Activated CD4-positive, alpha-beta T cell treated with anti-CD3 and anti-CD28 coated beads for 24 hours (primary cell): ENCODE results near the gene SLC15A1.
A peak's percentile ranks its signal among the peaks of the same experiment; 100 is the strongest.

Experiments
- DNase-seq, 2 donors: peaks; one replicate each; pipeline ENCODE4 v3.0.0-alpha.2; 2020; ENCODE audit warnings: low read depth in 2 of 2

Gene SLC15A1

DNA sequence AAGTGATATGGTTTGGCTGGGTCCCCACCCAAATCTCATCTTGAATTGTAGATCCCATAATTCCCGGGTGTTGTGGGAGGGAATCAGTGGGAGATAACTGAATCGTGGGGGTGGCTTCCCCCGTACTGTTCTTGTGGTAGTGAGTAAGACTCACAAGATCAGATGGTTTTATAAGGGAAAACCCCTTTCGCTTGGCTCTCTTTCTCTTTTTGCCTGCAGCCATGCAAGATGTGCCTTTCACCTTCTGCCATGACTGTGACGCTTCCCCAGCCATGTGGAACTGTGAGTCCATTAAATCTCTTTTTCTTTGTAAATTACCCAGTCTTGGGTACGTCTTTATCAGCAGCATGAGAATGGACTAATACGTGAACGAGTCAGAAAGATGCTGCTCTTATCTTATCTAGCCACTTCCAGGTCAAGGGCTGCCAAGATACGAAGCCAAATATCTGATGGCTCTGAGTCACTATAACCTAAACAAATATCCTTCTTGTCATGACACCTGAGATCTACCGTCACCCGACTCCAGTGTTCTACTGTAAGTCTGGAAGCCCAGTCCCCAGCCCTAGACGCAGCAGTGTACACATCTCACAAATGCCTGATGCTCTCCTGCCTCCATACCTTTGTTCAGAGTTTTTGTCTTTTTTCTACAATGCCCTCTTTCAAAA is 45.9 kb downstream of the SLC15A1 start:
- no peak for DNase-seq

DNA sequence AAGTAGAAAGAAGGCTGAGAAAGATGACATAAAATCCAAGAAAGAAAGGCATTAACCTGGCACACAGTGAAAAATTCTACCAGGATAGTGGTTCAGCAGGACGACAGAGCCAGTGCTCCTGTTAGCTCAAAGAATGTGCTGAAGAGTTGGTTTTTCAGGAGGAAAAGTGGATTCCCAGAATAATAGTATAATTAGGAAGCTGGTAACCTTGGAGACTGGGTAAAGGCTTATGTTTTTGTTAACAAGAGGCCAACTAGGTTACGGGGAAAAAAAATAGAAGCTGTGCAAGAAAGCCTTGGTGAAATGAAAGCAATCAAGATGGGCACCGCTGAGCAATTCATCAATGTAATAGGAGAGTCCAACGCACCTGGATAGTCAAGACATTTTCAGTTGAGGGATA is 54.7 kb downstream of the SLC15A1 start:
- DNase-seq = no peak

DNA sequence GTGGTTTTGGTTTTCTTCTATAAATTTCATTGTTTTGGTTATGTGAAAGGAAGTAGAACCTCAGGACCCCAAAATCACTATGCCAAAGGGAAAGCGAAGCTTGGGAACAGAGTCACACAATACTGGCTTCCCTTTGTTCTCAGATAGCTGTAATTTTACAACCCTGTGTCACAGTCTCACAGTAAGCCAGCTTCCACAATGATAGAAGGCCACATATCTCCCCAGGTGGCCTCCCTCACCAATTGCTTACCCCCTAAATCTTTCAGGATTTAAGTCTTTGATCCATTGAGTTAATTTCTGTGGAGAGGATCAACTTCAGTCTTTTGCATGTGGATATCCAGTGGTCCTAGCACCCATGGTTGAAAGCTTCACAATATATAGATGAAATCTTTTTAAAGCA is 58.7 kb downstream of the SLC15A1 start:
- DNase-seq = no peak

DNA sequence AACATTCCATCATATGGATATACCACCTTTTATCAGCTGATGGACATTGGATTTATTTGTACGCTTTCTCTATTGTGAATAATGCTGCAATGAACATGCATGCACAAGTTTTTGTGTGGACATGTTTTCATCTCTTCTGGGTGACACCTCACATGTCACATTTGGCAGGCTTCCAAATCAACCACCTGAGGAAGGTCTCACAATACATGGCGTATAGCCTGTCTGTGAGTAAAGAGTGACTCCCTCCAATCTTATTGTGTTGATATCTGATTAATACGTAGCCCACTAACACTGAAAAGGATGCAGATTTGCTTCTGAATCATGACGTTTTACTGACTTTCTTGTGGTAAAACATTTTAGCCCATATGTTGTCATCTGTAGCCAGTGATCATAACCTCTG is 61.1 kb downstream of the SLC15A1 start:
- DNase-seq = no peak

- no peak for DNase-seq
Observed at GRCh38 chr13:98690348-98691022, 62.0 kb downstream of the SLC15A1 start.

DNA sequence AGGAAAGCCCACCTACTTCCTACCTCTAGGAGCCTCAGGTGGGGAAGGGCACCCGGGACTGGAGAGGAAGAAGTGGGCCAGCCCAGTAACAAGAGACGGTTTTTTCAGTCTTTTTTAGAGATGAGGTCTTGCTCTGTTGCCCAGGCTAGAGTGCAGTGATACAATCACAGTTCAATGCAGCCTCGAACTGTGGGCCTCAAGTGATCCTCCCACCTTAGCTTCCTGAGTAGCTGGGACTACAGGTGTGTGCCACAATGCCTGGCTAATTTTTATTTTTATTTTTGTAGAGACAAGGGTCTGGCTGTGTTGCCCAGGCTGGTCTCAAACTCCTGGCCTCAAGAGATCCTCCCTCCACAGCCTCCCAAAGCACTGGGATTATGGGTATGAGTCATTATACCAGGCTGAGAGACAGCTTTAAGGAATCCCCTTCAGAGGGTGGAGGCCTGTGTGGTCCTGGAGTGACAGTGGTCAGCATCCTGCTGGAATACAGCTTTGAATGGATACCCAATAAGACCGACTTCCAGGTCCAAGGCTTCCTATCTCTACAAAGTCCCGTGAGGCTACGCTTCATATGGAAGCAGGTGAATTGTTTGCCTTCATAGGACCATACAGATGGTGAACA is 63.0 kb downstream of the SLC15A1 start:
- DNase-seq = no peak

DNA sequence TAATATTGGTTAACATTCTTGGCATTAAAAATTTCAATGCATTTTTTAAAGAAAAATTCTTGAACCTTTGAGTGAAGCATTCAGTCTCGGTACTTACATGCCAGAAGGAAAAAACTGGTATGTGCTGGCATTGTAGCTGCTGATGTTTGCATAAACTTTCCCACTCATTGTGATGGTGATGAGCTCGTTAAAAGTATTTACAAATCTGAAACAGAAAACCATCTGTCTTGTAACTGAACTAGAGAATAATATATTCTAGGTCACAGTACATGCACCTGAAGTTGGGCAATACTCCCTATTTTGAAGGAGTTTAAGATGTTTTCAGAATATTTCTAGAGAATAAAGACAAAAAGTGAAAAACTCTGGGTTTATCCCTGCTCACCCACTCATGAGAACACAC is 64.1 kb downstream of the SLC15A1 start:
- DNase-seq = no peak

GRCh38 chr13:98687319-98687718 is 65.2 kb downstream of the SLC15A1 start:
- no peak for DNase-seq

GRCh38 chr13:98686270-98686669 is 66.2 kb downstream of the SLC15A1 start:
- no peak for DNase-seq

GRCh38 chr13:98685146-98685545 is 67.3 kb downstream of the SLC15A1 start:
- DNase-seq = no peak

DNA sequence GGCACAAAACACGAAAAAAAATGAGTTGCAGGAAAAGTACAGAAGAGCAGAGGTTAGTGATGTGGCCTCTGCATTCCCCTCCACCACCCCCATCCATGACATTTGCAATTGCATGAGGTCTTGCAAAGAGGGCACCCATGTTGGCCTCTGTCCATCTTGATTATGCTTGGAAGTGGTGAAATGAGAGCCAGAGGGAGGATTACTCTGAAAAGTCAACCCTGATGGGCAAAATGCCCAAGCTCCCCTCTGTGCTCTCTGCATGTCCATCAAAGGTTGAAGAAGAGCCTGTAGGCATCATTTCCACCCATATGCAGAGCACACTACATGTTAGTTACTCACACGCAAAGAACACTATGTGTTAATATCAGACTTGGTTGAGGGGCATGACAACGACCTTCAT is 71.4 kb downstream of the SLC15A1 start:
- no peak for DNase-seq

GRCh38 chr13:98678741-98679140 is 73.7 kb downstream of the SLC15A1 start:
- no peak for DNase-seq

- no peak for DNase-seq
Observed at GRCh38 chr13:98677398-98677797, 75.1 kb downstream of the SLC15A1 start.

GRCh38 chr13:98676239-98676638 is 76.2 kb downstream of the SLC15A1 start:
- DNase-seq = no peak

DNA sequence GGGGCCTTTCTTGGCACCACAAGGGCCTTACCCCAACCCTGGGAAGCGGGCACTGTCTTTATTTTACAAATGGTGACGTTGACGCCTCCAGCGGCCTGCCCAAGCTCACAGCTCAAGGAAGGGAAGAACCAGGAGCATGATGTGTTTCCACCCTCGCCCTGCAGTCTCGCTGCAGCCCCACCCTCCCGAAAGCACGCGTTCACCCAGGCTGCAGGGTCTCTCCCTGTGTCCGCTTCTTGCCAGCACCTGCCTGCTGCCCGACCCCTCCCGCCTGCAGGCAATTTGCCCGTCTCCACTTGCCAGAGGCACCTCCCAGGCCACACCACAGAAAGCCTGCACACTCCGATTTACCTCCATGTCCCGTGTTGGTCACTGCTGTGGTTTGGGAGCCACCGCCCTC is 76.6 kb downstream of the SLC15A1 start:
- no peak for DNase-seq

- DNase-seq = no peak
Observed at GRCh38 chr13:98675066-98675465, 77.4 kb downstream of the SLC15A1 start.

DNA sequence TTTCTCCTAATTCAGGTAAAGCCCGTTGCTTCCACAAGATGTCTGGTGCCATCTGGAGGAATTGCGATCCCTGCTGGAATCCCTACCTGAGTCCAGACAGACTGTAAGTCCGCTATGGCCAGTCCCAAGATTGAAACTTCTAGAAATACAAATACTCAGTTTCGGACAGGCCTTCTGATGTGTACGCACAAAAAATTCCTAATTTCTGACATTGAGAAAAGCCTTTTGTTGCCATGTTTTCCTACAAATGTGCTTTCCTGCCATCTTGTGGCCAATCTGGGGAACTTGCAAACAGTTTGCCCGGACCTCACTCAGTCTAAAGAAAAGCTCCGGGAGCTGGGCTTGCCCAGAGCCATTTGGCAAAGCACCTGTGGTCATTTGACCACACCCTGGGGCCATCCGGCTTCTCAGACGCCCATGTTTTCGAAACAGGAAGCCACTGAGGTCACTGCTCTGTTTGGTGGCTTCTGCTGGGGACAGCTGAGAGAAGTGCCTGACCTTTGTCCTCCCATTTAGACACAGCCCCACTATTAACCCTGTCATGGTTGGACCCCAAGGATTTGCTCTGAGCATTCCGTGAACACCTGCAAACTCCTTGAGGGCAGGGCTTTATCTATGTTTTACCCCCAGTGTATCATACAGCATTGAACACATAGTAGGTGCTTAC is 79.4 kb downstream of the SLC15A1 start:
- peak; percentile 24 to 25 for DNase-seq

DNA sequence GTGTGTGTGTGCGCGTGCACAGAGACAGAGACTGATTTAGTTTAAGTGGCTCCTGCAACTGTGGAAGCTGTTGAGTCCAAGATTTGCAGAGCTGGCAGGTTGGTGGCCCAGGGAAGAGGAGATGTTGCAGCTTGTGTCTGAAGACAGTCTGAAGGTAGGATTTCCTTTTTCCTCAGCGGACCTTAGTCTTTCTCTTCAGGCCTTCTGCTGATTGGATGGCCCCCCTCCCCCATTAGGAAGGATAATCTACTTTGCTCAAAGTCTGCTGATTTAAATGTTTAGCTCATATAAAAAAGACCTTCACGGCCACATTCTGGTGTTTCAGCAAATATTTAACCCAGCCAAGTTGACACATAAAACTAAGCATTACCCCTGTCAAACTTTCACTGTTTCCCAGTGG is 84.3 kb downstream of the SLC15A1 start:
- no peak for DNase-seq

DNA sequence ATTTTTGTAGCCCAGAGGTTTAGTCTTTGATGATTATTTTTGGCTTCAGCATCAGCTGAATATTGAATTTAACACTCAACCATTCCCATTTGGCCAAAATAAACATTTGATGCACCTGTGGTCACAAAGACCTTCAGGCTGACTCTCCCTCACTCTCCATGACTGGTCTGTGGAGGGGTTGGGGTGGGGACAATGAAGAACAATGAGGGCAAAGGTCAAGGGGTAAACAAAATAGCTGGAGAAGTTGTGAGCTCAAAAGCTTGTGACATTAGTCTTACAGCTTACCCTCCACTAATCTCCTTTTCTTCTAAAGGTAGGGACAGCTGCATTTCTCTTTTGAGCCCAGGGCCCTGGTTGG is 86.9 kb downstream of the SLC15A1 start:
- no peak for DNase-seq

- DNase-seq = no peak
Observed at GRCh38 chr13:98664924-98665637, 87.4 kb downstream of the SLC15A1 start.

DNA sequence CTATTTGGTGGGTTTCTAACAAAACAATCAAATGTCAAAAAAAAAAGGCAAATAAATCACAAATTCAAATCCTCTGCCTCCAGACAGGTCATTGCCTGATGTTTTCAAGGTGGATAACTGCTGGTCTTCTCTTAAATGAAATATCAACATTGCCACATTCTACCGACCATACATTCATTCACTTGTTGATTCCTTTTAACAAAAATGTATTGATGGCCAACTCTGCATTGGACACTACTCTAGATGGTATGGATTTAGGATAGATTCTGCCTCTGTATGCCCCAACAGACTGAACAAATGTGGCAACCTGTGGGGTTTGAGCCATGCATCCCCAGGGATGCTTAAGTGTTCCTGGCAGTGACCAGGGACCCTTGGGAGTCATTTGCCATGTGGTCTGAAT is 88.0 kb downstream of the SLC15A1 start:
- DNase-seq = no peak

DNA sequence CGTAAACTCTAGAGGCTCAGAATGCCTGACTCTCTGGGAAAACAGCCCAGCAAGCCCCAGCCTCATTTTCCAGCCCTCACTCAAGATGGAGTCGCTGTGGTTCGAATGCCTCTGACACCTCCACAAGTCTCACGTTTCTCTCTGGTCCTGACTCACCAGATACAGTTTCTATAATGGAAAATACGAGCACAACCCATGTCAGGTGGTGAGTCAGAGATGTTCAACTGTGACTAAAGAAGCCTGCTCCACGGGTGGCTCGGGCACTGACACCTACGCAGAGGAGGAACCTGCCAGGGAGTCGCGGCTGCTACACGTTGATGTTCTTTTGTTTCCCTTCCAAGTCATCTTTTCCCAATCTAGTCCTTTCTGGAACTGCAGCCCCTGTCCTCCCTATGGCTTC is 88.4 kb downstream of the SLC15A1 start:
- peak; percentile 54 to 58 for DNase-seq
